SK-N-SH (cell line): ENCODE data around the gene HGS. TPM values are rescaled to one million over a fixed set of nuclear protein-coding genes. Genes with fewer than 3 reads are reported as not detected.

Experiments used
- CTCF ChIA-PET: fragments of 300-600, 350-600 bp; formaldehyde crosslinking; extraction: SDS; loops from one replicate; lab custom pipeline; 2021; lab: Yijun Ruan, JAX
- POLR2A ChIA-PET: fragments of 350-600 bp; sonication (Branson Sonifier 250); formaldehyde crosslinking; extraction: SDS; loops from one replicate; lab custom pipeline; 2020; ENCODE audit warnings: antibody characterized with exemption, inconsistent platforms; lab: Yijun Ruan, JAX
- DNase-seq: peaks from one replicate; pipeline ENCODE4 v3.0.0; 2012
- H2AFZ ChIP-seq: fragments of 200-600 bp; sonication (generic); 2 replicates; pipeline ENCODE4 v1.8.1; 2016; ENCODE audit warnings: antibody characterized with exemption, mild to moderate bottlenecking, low read depth
- H3F3A ChIP-seq: fragments of 200-600 bp; sonication (generic); replicated peaks from 2 replicates; pipeline ENCODE3; 2016; ENCODE audit warnings: antibody characterized with exemption, mild to moderate bottlenecking; ENCODE audit not compliant: insufficient read depth
- H3K27ac ChIP-seq, 2 experiments: fragments of 200-500 bp in 1 of 2; fragments of 200-600 bp in 1 of 2; sonication (Bioruptor generic) in 1 of 2; sonication (generic), shearing (Covaris generic) in 1 of 2; 2 replicates each; pipeline versions ENCODE4 v1.5.1 to v1.6.1; 2014 to 2016; ENCODE audit warnings: low read depth in 2 of 2, inconsistent platforms in 1 of 2, low read length in 1 of 2, mild to moderate bottlenecking in 1 of 2, mixed read lengths in 1 of 2
- H3K27me3 ChIP-seq: fragments of 200-600 bp; sonication (generic), shearing (Covaris generic); 2 replicates; pipeline ENCODE4 v1.6.1; 2016; ENCODE audit warnings: mixed run types; ENCODE audit not compliant: insufficient read depth
- H3K36me3 ChIP-seq, 2 experiments: fragments of 200-500 bp in 1 of 2; fragments of 200-600 bp in 1 of 2; sonication (Bioruptor generic) in 1 of 2; sonication (generic) in 1 of 2; replicated peaks in 1 of 2; 2 replicates each; pipeline versions ENCODE3 to v1.5.1; 2014 to 2016; ENCODE audit warnings: low read length in 1 of 2, mild to moderate bottlenecking in 1 of 2; ENCODE audit not compliant: insufficient read depth in 2 of 2, control insufficient read depth in 1 of 2
- H3K4me1 ChIP-seq, 2 experiments: fragments of 200-500 bp in 1 of 2; fragments of 200-600 bp in 1 of 2; sonication (Bioruptor generic) in 1 of 2; sonication (generic), shearing (Covaris generic) in 1 of 2; 2 replicates each; pipeline versions ENCODE4 v1.5.1 to v1.6.1; 2014 to 2016; ENCODE audit warnings: low read depth in 1 of 2, low read length in 1 of 2, mixed run types in 1 of 2; ENCODE audit not compliant: insufficient read depth in 2 of 2, control insufficient read depth in 1 of 2
- H3K4me2 ChIP-seq: fragments of 200-600 bp; sonication (generic), shearing (Covaris generic); 2 replicates; pipeline ENCODE4 v1.6.1; 2017; ENCODE audit warnings: mixed run types
- H3K4me3 ChIP-seq, 2 experiments: fragments of 200-500 bp in 1 of 2; fragments of 200-600 bp in 1 of 2; sonication (Bioruptor generic) in 1 of 2; sonication (generic), shearing (Covaris generic) in 1 of 2; 2 replicates each; pipeline versions ENCODE4 v1.5.1 to v1.8.1; 2014 to 2016; ENCODE audit warnings: low read depth in 2 of 2, inconsistent platforms in 1 of 2, low read length in 1 of 2, mild to moderate bottlenecking in 1 of 2, mixed read lengths in 1 of 2, moderate library complexity in 1 of 2
- H3K79me2 ChIP-seq: fragments of 200-600 bp; sonication (generic); 2 replicates; pipeline ENCODE4 v1.8.1; 2017; ENCODE audit warnings: mild to moderate bottlenecking; ENCODE audit not compliant: insufficient read depth
- H3K9ac ChIP-seq: fragments of 200-600 bp; sonication (generic); 2 replicates; pipeline ENCODE4 v1.6.1; 2017; ENCODE audit warnings: mixed run types
- H3K9me2 ChIP-seq: fragments of 200-600 bp; sonication (generic); 2 replicates; pipeline ENCODE4 v1.6.1; 2017; ENCODE audit warnings: mixed run types
- H3K9me3 ChIP-seq: fragments of 200-600 bp; sonication (generic); 2 replicates; pipeline ENCODE4 v1.6.1; 2017; ENCODE audit warnings: mixed run types, mild to moderate bottlenecking, moderate library complexity
- H4K20me1 ChIP-seq: fragments of 200-600 bp; sonication (generic); 2 replicates; pipeline ENCODE4 v1.6.1; 2017; ENCODE audit warnings: mild to moderate bottlenecking, mixed run types; ENCODE audit not compliant: insufficient read depth
- CTCF ChIP-seq: fragments of 200-600 bp; sonication (generic); IDR thresholded peaks from 2 replicates; pipeline ENCODE4 v1.6.1; 2017; ENCODE audit warnings: antibody characterized with exemption, mild to moderate bottlenecking, moderate library complexity
- EZH2phosphoT487 ChIP-seq: fragments of 200-600 bp; sonication (generic); IDR thresholded peaks from 2 replicates; pipeline ENCODE4 v1.6.1; 2017; ENCODE audit warnings: low read depth, mixed run types, mild to moderate bottlenecking, antibody characterized with exemption, moderate library complexity, borderline replicate concordance
- GABPA ChIP-seq: IDR thresholded peaks from 2 replicates; pipeline ENCODE4 v1.4.0; 2012; ENCODE audit warnings: low read depth, mild to moderate bottlenecking
- MXI1 ChIP-seq: IDR thresholded peaks from 2 replicates; pipeline ENCODE4 v1.6.1; 2012; ENCODE audit warnings: mild to moderate bottlenecking, low read depth, low read length, improper control_type of control experiment
- NRF1 ChIP-seq: IDR thresholded peaks from 2 replicates; pipeline ENCODE4 v1.6.1; 2012; ENCODE audit warnings: low read depth, mild to moderate bottlenecking, low read length
- RCOR1 ChIP-seq: fragments of 150-350 bp; IDR thresholded peaks from 2 replicates; pipeline ENCODE4 v1.6.1; 2017; ENCODE audit warnings: antibody characterized with exemption, low read length
- RFX5 ChIP-seq: IDR thresholded peaks from 2 replicates; pipeline ENCODE4 v1.6.1; 2012; ENCODE audit warnings: mild to moderate bottlenecking, improper control_type of control experiment, low read length
- SMC3 ChIP-seq: IDR thresholded peaks from 2 replicates; pipeline ENCODE4 v1.6.1; 2012; ENCODE audit warnings: low read depth, low read length, improper control_type of control experiment
- YY1 ChIP-seq: IDR thresholded peaks from 2 replicates; pipeline ENCODE4 v1.4.0; 2012; ENCODE audit warnings: low read depth, mild to moderate bottlenecking
- WGBS: methylation state at CpG from one replicate; pipeline ENCODE4 v1.1.6; 2017; ENCODE audit warnings: low lambda C conversion rate; 5-methylcytosine and 5-hydroxymethylcytosine counted together
- polyA plus RNA-seq, 3 experiments: library from polyadenylated mRNA; depleted of rRNA; stranded (reverse); fragments of >200 nt; gene quantifications; 2 replicates each; pipeline ENCODE4 v1.2.3, GENCODE V29; 2012
- TF ChIP-seq, protein P1 (sequence below): fragments of 150-350 bp; IDR thresholded peaks from 2 replicates; pipeline ENCODE4 v1.6.1; 2017; ENCODE audit warnings: antibody characterized with exemption, low read length, low read depth, borderline replicate concordance
- TF ChIP-seq, protein P2 (sequence below): IDR thresholded peaks from 2 replicates; pipeline ENCODE4 v1.4.0; 2012; ENCODE audit warnings: low read depth, borderline replicate concordance

Gene HGS
- polyA plus RNA-seq, 1 of the 3 experiments (the other 2 are of a cell fraction) = 192 TPM

DNA sequence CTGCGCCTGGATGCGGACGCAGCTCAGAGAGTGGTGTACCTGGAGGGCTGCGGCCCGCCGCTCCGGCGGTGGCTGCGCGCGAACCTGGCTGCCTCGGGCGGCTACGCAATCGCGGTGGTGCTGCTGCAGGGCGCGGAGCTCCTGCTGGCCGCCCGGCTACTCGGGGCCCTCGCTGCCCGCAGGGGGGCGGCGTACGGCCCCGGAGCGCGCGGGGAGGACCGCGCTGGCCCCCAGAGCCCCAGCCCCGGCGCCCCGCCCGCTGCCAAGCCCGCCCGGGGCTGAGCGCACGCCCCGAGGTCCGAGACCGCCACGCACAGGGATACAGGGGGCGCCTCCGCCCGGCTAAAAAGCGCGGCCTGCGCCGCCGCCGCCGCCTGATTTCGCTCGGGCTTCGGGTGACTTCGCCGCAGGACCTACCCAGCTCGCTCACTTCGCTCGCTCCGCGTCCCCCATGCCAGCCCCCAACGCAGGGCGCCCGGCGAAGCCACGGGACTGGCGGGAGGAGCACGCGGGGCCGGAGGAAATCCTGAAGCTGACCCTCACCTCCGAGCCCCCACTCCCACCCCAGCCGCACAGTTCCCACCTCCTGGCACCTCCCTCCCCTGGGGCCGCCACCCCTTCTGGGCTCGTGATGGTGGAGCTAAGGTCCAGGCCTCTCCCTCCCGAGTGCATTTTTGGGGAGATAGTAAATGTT is 35.7 kb upstream of the HGS start:
- DNase-seq = peak; percentile 68
- peaks cover 3% of the 10 kb centered on the region for H3F3A ChIP-seq
- H3K27me3 ChIP-seq = no peaks in the 10 kb centered on the region; the same call in 1 of the 2 replicates
- H3K4me1 ChIP-seq = peaks cover 6 to 7% of the 10 kb centered on the region in 2 experiments; a peak in 2 of 4 replicates
- H3K9me3 ChIP-seq = peaks cover 3% of the 10 kb centered on the region; the same call in 1 of the 2 replicates
- WGBS = 42% methylated on average over 45 of the region's 78 CpGs
- H2AFZ ChIP-seq = no peak overlapping the region
- no peaks in the 10 kb centered on the region for H3K79me2 ChIP-seq
- H3K27ac ChIP-seq = no peak overlapping the region
- CTCF ChIA-PET = interaction anchor here (1.2 to 2.3 kb wide), 4 partner anchors 12 to 47 kb away, joined by 3 to 7 read pairs (median 4); partner anchors contain the start of genes NPLOC4 and TSPAN10
- no peak overlapping the region for H3K4me3 ChIP-seq
- H4K20me1 ChIP-seq = no peaks in the 10 kb centered on the region
- no peak for TF ChIP-seq SMC3
- H3K4me2 ChIP-seq = no peak overlapping the region
- no peaks in the 10 kb centered on the region for H3K9me2 ChIP-seq
- no peak overlapping the region for H3K9ac ChIP-seq
- H3K36me3 ChIP-seq = no peaks in the 10 kb centered on the region
- POLR2A ChIA-PET = no interaction called here

DNA sequence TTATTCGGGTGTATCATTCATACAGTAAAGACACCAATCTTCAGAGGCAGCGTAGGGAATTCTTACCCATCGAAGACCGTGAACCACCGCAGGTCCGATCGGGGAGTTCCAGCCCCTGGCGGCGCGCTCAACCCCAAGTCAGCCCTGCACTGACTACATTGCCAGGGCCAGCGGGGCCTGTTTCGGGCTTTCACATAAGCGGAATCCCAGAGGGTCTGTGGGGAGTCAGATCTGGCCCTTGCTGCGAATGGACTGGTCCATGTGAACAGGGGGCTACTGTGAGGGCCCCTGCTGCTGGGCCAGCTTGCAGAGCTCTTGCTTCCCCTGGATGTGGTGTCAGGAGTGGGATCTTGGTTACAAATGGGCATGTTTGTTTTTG is 35.1 kb upstream of the HGS start:
- DNase-seq = no peak
- WGBS = 73% methylated on average over 14 of the region's 14 CpGs
- CTCF ChIA-PET = interaction anchor here (1.2 to 1.6 kb wide), 2 partner anchors 12 to 15 kb away, joined by 3 to 5 read pairs; partner anchors contain the start of genes NPLOC4 and TSPAN10
- Histone ChIP-seq H3K9ac (no peak overlapping the region), H3K4me3 (no peak overlapping the region), H3K4me2 (no peak overlapping the region), H3K9me2 (no peaks in the 10 kb centered on the region), H3K36me3 (no peaks in the 10 kb centered on the region), H3K27ac (no peak overlapping the region), H3K4me1 (peaks cover 6 to 7% of the 10 kb centered on the region in 2 experiments; a peak in 2 of 4 replicates), H3K9me3 (peaks cover 3% of the 10 kb centered on the region; the same call in 1 of the 2 replicates), H4K20me1 (no peaks in the 10 kb centered on the region), H3K27me3 (no peaks in the 10 kb centered on the region; the same call in 1 of the 2 replicates), H2AFZ (no peak overlapping the region), H3K79me2 (no peaks in the 10 kb centered on the region), H3F3A (peaks cover 3% of the 10 kb centered on the region)
- POLR2A ChIA-PET = no interaction called here
- TF ChIP-seq EZH2phosphoT487 (no peak), SMC3 (no peak), NRF1 (no peak), RFX5 (no peak)
- TF ChIP-seq, protein P1, sequence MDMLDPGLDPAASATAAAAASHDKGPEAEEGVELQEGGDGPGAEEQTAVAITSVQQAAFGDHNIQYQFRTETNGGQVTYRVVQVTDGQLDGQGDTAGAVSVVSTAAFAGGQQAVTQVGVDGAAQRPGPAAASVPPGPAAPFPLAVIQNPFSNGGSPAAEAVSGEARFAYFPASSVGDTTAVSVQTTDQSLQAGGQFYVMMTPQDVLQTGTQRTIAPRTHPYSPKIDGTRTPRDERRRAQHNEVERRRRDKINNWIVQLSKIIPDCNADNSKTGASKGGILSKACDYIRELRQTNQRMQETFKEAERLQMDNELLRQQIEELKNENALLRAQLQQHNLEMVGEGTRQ = no peak

DNA sequence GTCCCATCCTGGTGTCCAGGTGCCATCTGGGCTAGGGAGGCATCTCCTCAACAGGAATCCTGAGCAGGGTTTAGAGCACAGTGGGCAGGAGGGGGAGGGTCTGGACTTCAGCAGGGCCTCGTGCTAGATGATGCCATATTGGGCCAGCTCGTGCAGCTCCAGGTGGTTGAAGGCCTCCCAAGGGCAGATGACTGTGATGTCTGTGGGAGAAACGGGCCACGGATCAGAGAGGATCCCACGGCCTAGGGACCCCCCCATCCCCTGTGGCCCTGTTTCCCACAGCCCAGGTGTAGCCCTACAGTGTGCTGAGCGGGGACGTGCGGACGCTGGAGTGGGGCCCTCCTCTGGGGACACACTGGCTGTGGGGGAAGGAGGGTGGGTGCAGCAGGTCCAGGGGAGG is 32.9 kb upstream of the HGS start:
- H2AFZ ChIP-seq = peak overlapping the region; percentile 85; the same call in 1 of the 2 replicates
- H3K4me3 ChIP-seq = no peak overlapping the region
- DNase-seq = no peak
- CTCF ChIA-PET = interaction anchor here (0.6 kb wide), 1 partner anchor 300 kb away, joined by 3 read pairs; no protein-coding TSS in a partner anchor
- peaks cover 3% of the 10 kb centered on the region for H3F3A ChIP-seq
- peaks cover 6 to 7% of the 10 kb centered on the region in 2 experiments; a peak in 2 of 4 replicates for H3K4me1 ChIP-seq
- POLR2A ChIA-PET = no interaction called here
- no peaks in the 10 kb centered on the region; the same call in 1 of the 2 replicates for H3K27me3 ChIP-seq
- peak overlapping the region; percentile 76 for H3K4me2 ChIP-seq
- no peaks in the 10 kb centered on the region for H3K36me3 ChIP-seq
- H4K20me1 ChIP-seq = no peaks in the 10 kb centered on the region
- peak overlapping the region; percentile 61 for H3K9ac ChIP-seq
- H3K79me2 ChIP-seq = no peaks in the 10 kb centered on the region
- H3K27ac ChIP-seq = peak overlapping the region in 1 of 2 experiments; percentile 46; a peak in 1 of 4 replicates
- no peaks in the 10 kb centered on the region for H3K9me2 ChIP-seq
- TF ChIP-seq SMC3 (no peak), CTCF (no peak), RFX5 (no peak), YY1 (no peak), MXI1 (no peak), GABPA (no peak), RCOR1 (no peak)
- TF ChIP-seq, protein P2, sequence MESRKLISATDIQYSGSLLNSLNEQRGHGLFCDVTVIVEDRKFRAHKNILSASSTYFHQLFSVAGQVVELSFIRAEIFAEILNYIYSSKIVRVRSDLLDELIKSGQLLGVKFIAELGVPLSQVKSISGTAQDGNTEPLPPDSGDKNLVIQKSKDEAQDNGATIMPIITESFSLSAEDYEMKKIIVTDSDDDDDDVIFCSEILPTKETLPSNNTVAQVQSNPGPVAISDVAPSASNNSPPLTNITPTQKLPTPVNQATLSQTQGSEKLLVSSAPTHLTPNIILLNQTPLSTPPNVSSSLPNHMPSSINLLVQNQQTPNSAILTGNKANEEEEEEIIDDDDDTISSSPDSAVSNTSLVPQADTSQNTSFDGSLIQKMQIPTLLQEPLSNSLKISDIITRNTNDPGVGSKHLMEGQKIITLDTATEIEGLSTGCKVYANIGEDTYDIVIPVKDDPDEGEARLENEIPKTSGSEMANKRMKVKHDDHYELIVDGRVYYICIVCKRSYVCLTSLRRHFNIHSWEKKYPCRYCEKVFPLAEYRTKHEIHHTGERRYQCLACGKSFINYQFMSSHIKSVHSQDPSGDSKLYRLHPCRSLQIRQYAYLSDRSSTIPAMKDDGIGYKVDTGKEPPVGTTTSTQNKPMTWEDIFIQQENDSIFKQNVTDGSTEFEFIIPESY = no peak
- 92% methylated on average over 9 of the region's 9 CpGs for WGBS
- H3K9me3 ChIP-seq = peaks cover 3% of the 10 kb centered on the region; the same call in 1 of the 2 replicates
